Activated CD4-positive, alpha-beta memory T cell treated with anti-CD3 and anti-CD28 coated beads for 36 hours (primary cell): ENCODE data around the gene CNNM1. TPM values are rescaled to one million over a fixed set of nuclear protein-coding genes. Genes with fewer than 3 reads are reported as not detected.

Experiments used
- CTCF ChIA-PET: fragments of 350-600 bp; sonication (Branson Sonifier 250); formaldehyde crosslinking; loops from one replicate; lab custom pipeline; 2021; ENCODE audit warnings: antibody characterized with exemption, inconsistent platforms; lab: Charles Lee
- POLR2A ChIA-PET: fragments of 350-600 bp; sonication (Branson Sonifier 250); formaldehyde crosslinking; loops from one replicate; lab custom pipeline; 2021; ENCODE audit warnings: antibody characterized with exemption; lab: Charles Lee
- DNase-seq: peaks from one replicate; pipeline ENCODE4 v3.0.0-alpha.2; 2020
- H3K27ac Mint-ChIP-seq: one replicate; pipeline ENCODE4 v1.8.0; 2021; ENCODE audit warnings: mixed read lengths
- H3K27me3 Mint-ChIP-seq: one replicate; pipeline ENCODE4 v1.8.0; 2021; ENCODE audit warnings: mixed read lengths
- H3K36me3 Mint-ChIP-seq: one replicate; pipeline ENCODE4 v1.8.0; 2021; ENCODE audit warnings: mixed read lengths
- H3K4me1 Mint-ChIP-seq: one replicate; pipeline ENCODE4 v1.8.0; 2021; ENCODE audit warnings: low read depth, mixed read lengths
- H3K4me3 Mint-ChIP-seq: one replicate; pipeline ENCODE4 v1.8.0; 2021; ENCODE audit warnings: mild to moderate bottlenecking, mixed read lengths
- H3K9me3 Mint-ChIP-seq: one replicate; pipeline ENCODE4 v1.8.0; 2021; ENCODE audit warnings: mixed read lengths
- intact Hi-C: fragments of 100-400 bp; cut with micrococcal nuclease; formaldehyde crosslinking; loops from one replicate; pipeline ENCODE4 v1.15.1; 2023
- total RNA-seq, 2 experiments: library from RNA; stranded (reverse); gene quantifications; one replicate each; pipeline ENCODE4 v1.2.3, GENCODE V29; 2021

The CNNM1 gene
- total RNA-seq, 2 experiments from 2014 or later, result 0.41 to 0.43 TPM

- intact Hi-C loops, result no loop called here
- ChIA-PET POLR2A (no interaction called here), CTCF (interaction anchor here (1.8 kb wide), 1 partner anchor 10 kb away, joined by 8 read pairs; no protein-coding TSS in a partner anchor)
- Mint-ChIP-seq H3K27ac (no peak overlapping the region), H3K9me3 (no peaks in the 10 kb centered on the region), H3K36me3 (no peaks in the 10 kb centered on the region), H3K4me1 (no peaks in the 10 kb centered on the region), H3K27me3 (peaks cover 3% of the 10 kb centered on the region), H3K4me3 (no peak overlapping the region)
- DNase-seq, result no peak
Measured at GRCh38 chr10:99382176-99382575, 53.0 kb downstream of the CNNM1 start.

GRCh38 chr10:99387071-99387470 lies 57.9 kb downstream of the CNNM1 start:
- Mint-ChIP-seq H3K36me3 (no peaks in the 10 kb centered on the region), H3K27me3 (peaks cover 2% of the 10 kb centered on the region), H3K4me1 (no peaks in the 10 kb centered on the region), H3K4me3 (no peak overlapping the region), H3K9me3 (no peaks in the 10 kb centered on the region), H3K27ac (no peak overlapping the region)
- CTCF ChIA-PET, result no interaction called here
- intact Hi-C loops, result no loop called here
- POLR2A ChIA-PET, result no interaction called here
- no peak for DNase-seq

- H3K27ac Mint-ChIP-seq, result no peak overlapping the region
- peaks cover 1% of the 10 kb centered on the region for H3K4me1 Mint-ChIP-seq
- ChIA-PET CTCF (no interaction called here), POLR2A (no interaction called here)
- no peak for DNase-seq
- H3K9me3 Mint-ChIP-seq, result no peaks in the 10 kb centered on the region
- H3K36me3 Mint-ChIP-seq, result no peaks in the 10 kb centered on the region
- intact Hi-C loops, result no loop called here
- H3K4me3 Mint-ChIP-seq, result no peak overlapping the region
- peaks cover 2% of the 10 kb centered on the region for H3K27me3 Mint-ChIP-seq
Measured at GRCh38 chr10:99387541-99387940, 58.4 kb downstream of the CNNM1 start.

GRCh38 chr10:99389729-99390480 lies 60.7 kb downstream of the CNNM1 start:
- ChIA-PET CTCF (interaction anchor here (4.6 kb wide), 1 partner anchor 13 kb away, joined by 28 read pairs; no protein-coding TSS in a partner anchor), POLR2A (no interaction called here)
- no peak overlapping the region for H3K4me3 Mint-ChIP-seq
- H3K4me1 Mint-ChIP-seq, result peaks cover 2% of the 10 kb centered on the region
- intact Hi-C loops, result no loop called here
- H3K27ac Mint-ChIP-seq, result no peak overlapping the region
- H3K27me3 Mint-ChIP-seq, result peaks cover 2% of the 10 kb centered on the region
- H3K9me3 Mint-ChIP-seq, result no peaks in the 10 kb centered on the region
- no peaks in the 10 kb centered on the region for H3K36me3 Mint-ChIP-seq
- DNase-seq, result no peak

- POLR2A ChIA-PET, result no interaction called here
- intact Hi-C loops, result no loop called here
- no peaks in the 10 kb centered on the region for H3K36me3 Mint-ChIP-seq
Measured at GRCh38 chr10:99391346-99391745, 62.2 kb downstream of the CNNM1 start.

GRCh38 chr10:99393036-99393435 lies 63.9 kb downstream of the CNNM1 start:
- CTCF ChIA-PET, result interaction anchor here (0.5 to 4.6 kb wide), 12 partner anchors 9 to 318 kb away, joined by 3 to 28 read pairs (median 7); partner anchors contain the start of gene GOT1
- POLR2A ChIA-PET, result no interaction called here
- Mint-ChIP-seq H3K27me3 (no peaks in the 10 kb centered on the region), H3K4me1 (peaks cover 2% of the 10 kb centered on the region), H3K36me3 (peaks cover 11% of the 10 kb centered on the region), H3K9me3 (no peaks in the 10 kb centered on the region), H3K4me3 (no peak overlapping the region), H3K27ac (no peak overlapping the region)
- intact Hi-C loops, result loop anchor here (2.0 kb wide), 2 partner anchors 38 to 162 kb away; partner anchors contain the start of gene GOT1
- DNase-seq, result no peak

More at GRCh38 chr10:99391346-99391745, 62.2 kb downstream of the CNNM1 start:
- no peak overlapping the region for H3K27ac Mint-ChIP-seq
- no peak for DNase-seq
- H3K4me3 Mint-ChIP-seq, result no peak overlapping the region
- H3K4me1 Mint-ChIP-seq, result peaks cover 2% of the 10 kb centered on the region
- CTCF ChIA-PET, result interaction anchor here (0.6 to 4.6 kb wide), 8 partner anchors 11 to 319 kb away, joined by 3 to 28 read pairs (median 7); partner anchors contain the start of gene GOT1
- no peaks in the 10 kb centered on the region for H3K27me3 Mint-ChIP-seq
- H3K9me3 Mint-ChIP-seq, result no peaks in the 10 kb centered on the region

- Mint-ChIP-seq H3K27me3 (no peaks in the 10 kb centered on the region), H3K4me3 (no peak overlapping the region), H3K36me3 (peaks cover 12% of the 10 kb centered on the region), H3K9me3 (no peaks in the 10 kb centered on the region), H3K4me1 (peaks cover 2% of the 10 kb centered on the region), H3K27ac (no peak overlapping the region)
- intact Hi-C loops, result loop anchor here (2.0 kb wide), 2 partner anchors 37 to 161 kb away; partner anchors contain the start of gene GOT1
- CTCF ChIA-PET, result interaction anchor here (1.6 to 4.6 kb wide), 4 partner anchors 9 to 219 kb away, joined by 3 to 28 read pairs (median 8); no protein-coding TSS in a partner anchor
- no peak for DNase-seq
- POLR2A ChIA-PET, result no interaction called here
Measured at GRCh38 chr10:99393683-99394082, 64.5 kb downstream of the CNNM1 start.

- POLR2A ChIA-PET, result no interaction called here
- Mint-ChIP-seq H3K27ac (no peak overlapping the region), H3K4me1 (peaks cover 2% of the 10 kb centered on the region), H3K27me3 (no peaks in the 10 kb centered on the region), H3K9me3 (no peaks in the 10 kb centered on the region), H3K36me3 (peaks cover 14% of the 10 kb centered on the region), H3K4me3 (no peak overlapping the region)
- CTCF ChIA-PET, result interaction anchor here (1.8 to 4.6 kb wide), 2 partner anchors 8 to 218 kb away, joined by 7 to 28 read pairs; no protein-coding TSS in a partner anchor
- intact Hi-C loops, result no loop called here
- DNase-seq, result no peak
Measured at GRCh38 chr10:99394256-99394655, 65.1 kb downstream of the CNNM1 start.

GRCh38 chr10:99394761-99395386 lies 65.7 kb downstream of the CNNM1 start:
- ChIA-PET POLR2A (no interaction called here), CTCF (no interaction called here)
- Mint-ChIP-seq H3K9me3 (no peaks in the 10 kb centered on the region), H3K4me1 (peaks cover 2% of the 10 kb centered on the region), H3K27ac (no peak overlapping the region), H3K27me3 (no peaks in the 10 kb centered on the region), H3K4me3 (no peak overlapping the region), H3K36me3 (peaks cover 16% of the 10 kb centered on the region)
- intact Hi-C loops, result no loop called here
- no peak for DNase-seq

GRCh38 chr10:99395750-99396445 lies 66.7 kb downstream of the CNNM1 start:
- Mint-ChIP-seq H3K27ac (no peak overlapping the region), H3K9me3 (no peaks in the 10 kb centered on the region), H3K4me3 (no peak overlapping the region), H3K36me3 (peaks cover 19% of the 10 kb centered on the region), H3K4me1 (peaks cover 2% of the 10 kb centered on the region), H3K27me3 (no peaks in the 10 kb centered on the region)
- POLR2A ChIA-PET, result no interaction called here
- intact Hi-C loops, result no loop called here
- no peak for DNase-seq
- CTCF ChIA-PET, result interaction anchor here (0.7 kb wide), 1 partner anchor 217 kb away, joined by 3 read pairs; no protein-coding TSS in a partner anchor

- Mint-ChIP-seq H3K27ac (no peak overlapping the region), H3K36me3 (peaks cover 22% of the 10 kb centered on the region), H3K27me3 (no peaks in the 10 kb centered on the region), H3K4me3 (no peak overlapping the region), H3K9me3 (no peaks in the 10 kb centered on the region), H3K4me1 (peaks cover 2% of the 10 kb centered on the region)
- POLR2A ChIA-PET, result no interaction called here
- DNase-seq, result no peak
- CTCF ChIA-PET, result interaction anchor here (0.7 kb wide), 1 partner anchor 216 kb away, joined by 3 read pairs; no protein-coding TSS in a partner anchor
- intact Hi-C loops, result no loop called here
Measured at GRCh38 chr10:99396471-99396870, 67.3 kb downstream of the CNNM1 start.

GRCh38 chr10:99399664-99400063 lies 70.5 kb downstream of the CNNM1 start:
- peaks cover 31% of the 10 kb centered on the region for H3K36me3 Mint-ChIP-seq
- CTCF ChIA-PET, result no interaction called here

More at GRCh38 chr10:99399664-99400063, 70.5 kb downstream of the CNNM1 start:
- intact Hi-C loops, result no loop called here
- POLR2A ChIA-PET, result no interaction called here
- no peaks in the 10 kb centered on the region for H3K4me1 Mint-ChIP-seq
- DNase-seq, result no peak
- H3K27me3 Mint-ChIP-seq, result no peaks in the 10 kb centered on the region
- no peak overlapping the region for H3K4me3 Mint-ChIP-seq
- H3K27ac Mint-ChIP-seq, result no peak overlapping the region
- no peaks in the 10 kb centered on the region for H3K9me3 Mint-ChIP-seq
